NCI-H1436 (cell line): Measurements from ENCODE around the gene KRTAP9-7.

Experiments
- DNase-seq: peaks from one replicate; lab custom pipeline; 2025; lab: John Stamatoyannopoulos, UW

KRTAP9-7 gene

DNA sequence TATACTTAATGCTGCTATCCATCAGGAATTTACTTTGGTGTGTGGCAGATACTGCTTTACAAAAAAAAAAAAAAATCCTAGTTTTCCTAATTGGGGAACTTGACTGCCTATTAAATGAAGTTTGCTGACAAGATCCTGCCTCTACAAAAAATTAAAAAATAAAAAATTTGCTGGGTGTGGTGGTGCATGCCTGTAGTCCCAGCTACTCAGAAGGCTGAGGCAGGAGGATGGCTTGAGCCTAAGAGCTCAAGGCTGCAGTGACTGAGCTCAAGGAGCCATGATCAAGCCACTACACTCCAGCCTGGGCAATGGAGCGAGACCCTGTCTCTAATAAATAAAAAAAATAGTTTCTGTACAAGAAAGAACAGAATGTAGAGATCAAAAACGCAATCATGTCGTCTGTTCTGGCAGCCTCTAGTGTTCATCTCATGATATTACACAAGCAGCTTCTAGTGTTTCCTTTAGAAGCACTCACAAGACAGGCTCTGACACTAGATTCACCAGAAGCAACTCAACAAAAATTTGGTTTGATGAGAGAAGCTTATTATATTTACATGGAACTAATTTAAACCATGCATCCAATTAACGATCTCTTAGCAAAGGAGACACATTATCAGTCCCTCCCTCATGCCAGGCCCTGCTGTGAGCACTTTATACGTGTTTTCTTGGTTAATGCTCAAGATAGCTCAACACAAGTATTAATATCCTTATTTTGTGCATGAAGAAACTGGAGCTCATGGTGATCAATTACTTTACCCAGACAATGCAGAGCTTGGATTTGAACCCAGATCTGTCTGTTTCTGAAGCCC is 46.8 kb downstream of the KRTAP9-7 start:
- DNase-seq = peak; percentile 44

DNA sequence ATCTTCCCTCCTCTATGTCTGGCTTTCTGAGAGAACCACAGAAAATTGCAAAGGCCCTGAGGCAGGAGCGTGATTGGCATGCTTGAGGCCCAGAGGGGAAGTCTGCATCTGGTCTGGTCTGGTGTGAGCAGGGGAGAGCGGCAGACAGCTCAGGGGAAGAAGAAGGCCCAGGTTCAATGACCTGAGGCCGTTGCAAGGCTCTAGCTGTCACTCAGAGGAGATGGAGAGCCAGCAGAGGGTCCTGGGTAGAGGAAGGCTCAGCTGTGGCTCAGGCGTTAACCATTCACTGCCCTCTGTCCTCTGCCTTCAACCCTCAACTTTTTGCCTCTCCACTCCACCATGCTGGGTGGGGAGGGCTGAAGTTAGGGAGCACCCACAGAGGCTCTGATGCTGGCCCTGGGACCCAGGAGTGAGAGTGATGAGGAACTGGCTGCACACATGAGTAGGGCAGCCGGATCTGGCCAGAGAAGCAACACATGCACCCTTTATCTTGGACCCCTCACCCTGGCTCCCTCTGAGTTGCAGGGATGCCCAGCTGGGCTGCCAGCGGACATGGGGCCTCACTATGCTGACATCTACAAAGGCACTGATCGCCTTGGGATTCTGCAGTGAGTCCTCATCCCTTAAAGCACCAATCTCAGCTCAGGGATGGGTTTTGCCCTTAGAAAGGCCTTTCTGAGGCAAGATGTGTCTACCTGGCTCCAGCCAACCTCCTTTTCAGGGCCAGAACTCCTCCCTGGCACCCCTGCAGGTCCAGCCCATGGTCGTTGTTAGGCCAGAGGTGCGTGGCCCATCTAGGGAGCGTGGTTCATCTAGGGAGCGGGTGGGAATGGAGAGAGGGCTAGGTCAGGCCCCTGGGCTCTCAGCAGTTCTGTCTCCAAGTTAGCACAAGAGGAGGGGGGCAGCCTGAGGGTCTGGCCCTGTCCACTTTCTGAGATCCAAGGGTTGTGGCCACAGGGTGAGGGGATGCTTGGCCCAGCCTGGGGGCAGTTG is 47.7 kb downstream of the KRTAP9-7 start:
- no peak for DNase-seq

DNA sequence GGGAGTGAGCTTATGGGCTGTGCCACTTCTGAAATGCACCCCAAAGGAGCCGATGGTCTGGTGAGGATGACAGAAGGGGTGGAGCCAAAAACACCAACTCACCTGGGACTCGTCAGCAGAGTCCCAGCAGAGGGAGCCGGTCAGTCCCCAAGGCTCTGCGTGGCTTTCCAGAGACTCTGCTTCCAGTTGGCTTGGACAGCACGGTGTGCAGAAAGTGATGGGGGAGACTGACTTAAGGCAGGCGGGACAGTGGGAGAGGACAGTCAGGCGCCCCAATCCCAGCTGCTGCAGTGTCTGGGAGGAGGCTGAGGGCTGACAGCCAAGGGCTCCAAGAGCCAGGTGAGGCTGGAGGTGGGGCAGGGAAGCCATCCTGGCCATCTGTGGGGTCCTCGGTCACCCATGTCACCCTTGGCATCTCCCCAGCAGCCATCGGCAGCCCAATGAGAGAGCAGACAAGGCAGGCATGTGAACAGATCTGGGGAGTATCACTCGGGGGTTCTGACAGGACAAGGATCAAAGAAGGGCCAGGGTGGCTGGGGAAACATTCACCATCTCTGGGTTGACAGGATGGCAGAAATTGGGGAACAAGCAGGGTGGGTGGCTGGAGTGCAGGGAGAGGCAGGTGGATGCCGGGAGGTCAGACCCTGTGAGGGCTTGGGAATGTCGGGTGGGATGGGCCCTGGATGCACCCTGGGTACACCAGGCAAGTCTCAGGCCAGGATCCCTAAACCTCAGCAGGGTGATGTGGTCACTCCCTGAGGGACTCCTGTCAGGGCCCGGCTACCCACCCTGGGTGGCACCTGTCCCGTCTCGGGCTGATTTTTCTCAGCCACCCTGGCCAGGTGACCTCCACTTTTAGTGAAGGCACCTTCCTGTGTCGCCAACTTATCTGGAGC is 48.9 kb downstream of the KRTAP9-7 start:
- no peak for DNase-seq

DNA sequence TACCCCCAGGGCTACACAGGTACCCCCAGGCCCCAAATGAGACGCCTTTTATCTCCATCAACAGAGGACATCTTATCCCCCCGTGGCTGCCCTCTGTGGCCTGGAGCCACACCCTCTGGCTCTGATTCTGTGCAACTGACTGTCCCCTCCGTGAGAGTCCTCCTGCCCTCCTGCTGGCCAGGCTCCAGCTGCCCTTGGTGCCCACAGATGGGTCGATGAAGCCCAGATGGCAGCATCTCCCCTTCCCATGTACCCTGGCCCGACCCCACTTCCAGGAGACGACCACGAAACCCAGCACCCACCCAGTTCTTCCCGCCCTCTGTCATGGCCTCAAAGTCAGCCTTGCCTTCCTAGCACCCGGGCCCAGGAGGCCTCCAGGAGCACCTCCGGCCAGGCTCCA is 49.6 kb downstream of the KRTAP9-7 start:
- DNase-seq = no peak

DNA sequence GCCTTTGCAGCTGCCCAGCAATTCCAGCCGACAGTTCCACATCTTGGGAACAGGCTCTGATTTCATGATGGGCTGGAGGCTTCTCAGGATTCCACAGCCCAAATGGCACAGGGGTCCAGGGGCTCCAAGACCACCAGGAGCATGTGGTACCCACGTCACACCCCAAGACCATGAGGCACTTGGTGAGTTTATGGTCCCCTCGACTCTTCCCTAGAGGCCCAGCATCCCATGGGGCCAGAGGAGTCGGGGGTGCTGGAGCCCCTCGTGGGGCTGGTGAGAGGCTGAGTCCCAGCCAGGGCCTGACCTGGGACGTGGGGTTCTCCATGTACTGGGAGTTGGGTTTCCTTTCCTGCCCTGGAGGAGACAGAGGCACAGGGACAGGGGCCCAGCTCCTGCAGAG is 50.1 kb downstream of the KRTAP9-7 start:
- DNase-seq = no peak
